Activated naive CD8-positive, alpha-beta T cell (primary cell): ENCODE data around the gene CDC42EP4.

Experiments
- H3K27ac Mint-ChIP-seq: one replicate; pipeline ENCODE4 v1.8.0; 2021; ENCODE audit warnings: mixed read lengths
- H3K27me3 Mint-ChIP-seq: one replicate; pipeline ENCODE4 v1.8.0; 2021; ENCODE audit warnings: mixed read lengths
- H3K36me3 Mint-ChIP-seq: one replicate; pipeline ENCODE4 v1.8.0; 2021; ENCODE audit warnings: mixed read lengths
- H3K4me1 Mint-ChIP-seq: one replicate; pipeline ENCODE4 v1.8.0; 2021; ENCODE audit warnings: low read depth, mixed read lengths
- H3K4me3 Mint-ChIP-seq: one replicate; pipeline ENCODE4 v1.8.0; 2021; ENCODE audit warnings: mild to moderate bottlenecking, mixed read lengths
- H3K9me3 Mint-ChIP-seq: one replicate; pipeline ENCODE4 v1.8.0; 2021; ENCODE audit warnings: low read depth, mixed read lengths

CDC42EP4 gene

DNA sequence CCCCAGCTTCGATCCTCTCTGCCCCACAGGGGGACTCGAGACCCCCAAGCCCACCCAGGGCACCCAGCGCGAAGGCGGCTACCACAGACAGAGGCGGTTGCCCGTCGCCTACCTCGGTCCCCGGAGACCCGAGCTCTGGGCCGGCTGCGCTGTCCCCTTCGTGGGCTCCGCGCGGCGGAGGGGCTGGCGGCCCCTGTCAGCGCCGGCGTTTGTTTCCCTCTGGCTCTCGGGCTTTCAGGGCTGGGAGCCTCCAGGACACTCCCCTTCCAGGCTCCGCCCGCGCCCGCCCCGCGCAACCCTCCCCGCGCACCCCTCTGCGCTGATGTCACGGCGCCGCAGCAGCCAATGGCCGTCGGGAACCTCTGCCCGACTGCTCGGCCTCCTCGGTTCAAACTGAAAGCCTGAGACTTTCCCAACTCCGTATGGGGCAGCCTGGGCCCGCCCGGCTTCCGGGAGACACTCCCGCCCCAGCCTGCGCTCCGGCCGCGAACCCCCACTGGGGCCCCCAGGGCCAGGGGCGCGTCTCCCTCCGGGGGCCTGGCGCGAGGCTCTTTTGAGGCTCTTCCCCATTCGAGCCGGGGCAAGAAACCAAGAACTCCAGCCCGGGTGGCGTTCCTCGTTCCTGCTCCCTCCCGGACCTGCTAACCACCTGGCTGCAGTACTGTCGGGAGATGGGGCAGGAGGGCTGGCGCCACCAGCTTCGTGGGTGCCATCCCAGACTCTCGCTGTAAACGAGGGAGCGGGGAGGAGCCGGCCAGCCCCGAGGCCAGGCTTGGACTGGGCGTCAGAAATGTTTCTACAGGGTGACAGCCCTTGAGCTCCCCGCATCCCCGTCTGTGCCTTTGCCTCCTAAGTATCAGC, at the start of gene CDC42EP4:
CDC42EP4 (minus strand) TSS at position 221 of the 861 bp plus-strand sequence. CDS start 25,501 bp downstream, outside the sequence.
- H3K4me1 Mint-ChIP-seq = peaks cover 13% of the 10 kb centered on the region
- H3K27ac Mint-ChIP-seq = no peak within 1 kb of the TSS
- no peaks in the 10 kb centered on the region for H3K36me3 Mint-ChIP-seq
- no peaks in the 10 kb centered on the region for H3K9me3 Mint-ChIP-seq
- peak within 1 kb of the TSS; percentile 85 for H3K4me3 Mint-ChIP-seq
- no peaks in the 10 kb centered on the region for H3K27me3 Mint-ChIP-seq

DNA sequence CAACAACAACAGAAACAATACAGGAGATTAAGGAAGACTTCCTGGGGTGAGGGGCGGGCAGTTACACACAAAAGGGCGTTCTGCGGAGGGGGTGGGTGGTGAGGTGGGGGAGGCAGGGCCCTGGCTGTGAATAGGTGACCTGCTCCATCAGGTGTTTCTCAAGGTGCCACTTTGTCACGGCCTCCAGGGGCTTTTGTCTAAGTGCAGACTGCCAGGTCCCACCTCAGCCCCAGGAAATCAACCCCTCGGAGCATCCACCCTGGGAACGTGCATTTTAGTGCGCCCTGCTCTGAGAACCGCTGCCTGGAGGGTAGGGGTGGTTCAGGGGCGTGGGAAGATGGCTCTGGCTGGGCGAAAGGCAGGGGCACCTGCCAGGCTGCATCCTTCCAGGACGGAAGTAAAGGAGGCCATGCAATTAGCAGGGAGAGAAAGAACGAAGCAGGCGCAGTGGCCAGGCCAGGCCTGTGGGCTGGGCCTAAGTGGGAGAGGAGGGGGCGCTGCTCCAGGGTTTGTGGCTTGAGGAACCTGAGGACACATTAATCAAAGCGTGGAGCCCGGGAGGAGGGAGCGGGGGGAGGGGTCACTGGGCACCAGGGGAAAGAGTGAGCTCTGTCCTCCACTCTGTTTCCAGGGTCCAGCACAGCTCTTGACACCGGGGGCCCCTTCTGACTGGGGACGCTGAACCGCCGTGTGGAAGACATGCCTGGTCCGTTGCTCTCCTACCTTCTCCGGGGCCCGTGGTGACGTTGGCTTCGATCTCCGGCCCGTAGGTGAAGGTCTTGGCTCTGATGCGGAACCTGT, 49.4 kb upstream of the CDC42EP4 start:
- Mint-ChIP-seq H3K27me3 (no peaks in the 10 kb centered on the region), H3K36me3 (no peaks in the 10 kb centered on the region), H3K9me3 (no peaks in the 10 kb centered on the region), H3K4me1 (no peaks in the 10 kb centered on the region), H3K27ac (no peak overlapping the region), H3K4me3 (no peak overlapping the region)

GRCh38 chr17:73359987-73360410, 48.2 kb upstream of the CDC42EP4 start:
- Mint-ChIP-seq H3K4me1 (no peaks in the 10 kb centered on the region), H3K27ac (no peak overlapping the region), H3K9me3 (no peaks in the 10 kb centered on the region), H3K27me3 (no peaks in the 10 kb centered on the region), H3K36me3 (no peaks in the 10 kb centered on the region), H3K4me3 (no peak overlapping the region)

- H3K36me3 Mint-ChIP-seq = no peaks in the 10 kb centered on the region
- H3K27ac Mint-ChIP-seq = no peak overlapping the region
- H3K4me1 Mint-ChIP-seq = no peaks in the 10 kb centered on the region
- H3K9me3 Mint-ChIP-seq = no peaks in the 10 kb centered on the region
- H3K4me3 Mint-ChIP-seq = no peak overlapping the region
- H3K27me3 Mint-ChIP-seq = no peaks in the 10 kb centered on the region
Observed at GRCh38 chr17:73359352-73359751, 47.6 kb upstream of the CDC42EP4 start.

DNA sequence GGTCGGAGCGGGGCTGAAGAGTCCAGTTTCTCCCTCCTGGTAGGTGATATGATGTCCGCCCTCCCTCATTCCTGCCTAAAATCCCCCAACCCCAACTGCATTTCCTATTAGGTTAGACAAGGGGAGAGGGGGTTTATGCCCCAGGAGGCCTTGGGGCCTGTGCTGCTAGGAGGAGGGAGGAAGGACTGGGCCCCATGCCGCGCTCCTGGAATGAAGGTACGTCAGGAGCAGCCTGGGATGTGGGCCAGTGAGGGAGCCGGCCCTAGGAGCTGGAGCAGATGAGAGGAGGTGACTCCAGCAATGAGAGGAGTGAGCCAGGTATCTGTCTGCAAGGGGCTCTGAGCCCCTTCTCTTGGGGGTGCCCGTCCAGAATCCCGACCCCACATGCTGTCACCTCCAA, 46.9 kb upstream of the CDC42EP4 start:
- H3K27ac Mint-ChIP-seq = no peak overlapping the region
- H3K36me3 Mint-ChIP-seq = no peaks in the 10 kb centered on the region
- H3K4me1 Mint-ChIP-seq = no peaks in the 10 kb centered on the region
- no peaks in the 10 kb centered on the region for H3K27me3 Mint-ChIP-seq
- no peaks in the 10 kb centered on the region for H3K9me3 Mint-ChIP-seq
- no peak overlapping the region for H3K4me3 Mint-ChIP-seq

- Mint-ChIP-seq H3K27ac (no peak overlapping the region), H3K9me3 (no peaks in the 10 kb centered on the region), H3K4me1 (no peaks in the 10 kb centered on the region), H3K4me3 (no peak overlapping the region), H3K36me3 (no peaks in the 10 kb centered on the region), H3K27me3 (no peaks in the 10 kb centered on the region)
Observed at GRCh38 chr17:73357981-73358380, 46.2 kb upstream of the CDC42EP4 start.

GRCh38 chr17:73357318-73357717, 45.5 kb upstream of the CDC42EP4 start:
- H3K27me3 Mint-ChIP-seq = no peaks in the 10 kb centered on the region

DNA sequence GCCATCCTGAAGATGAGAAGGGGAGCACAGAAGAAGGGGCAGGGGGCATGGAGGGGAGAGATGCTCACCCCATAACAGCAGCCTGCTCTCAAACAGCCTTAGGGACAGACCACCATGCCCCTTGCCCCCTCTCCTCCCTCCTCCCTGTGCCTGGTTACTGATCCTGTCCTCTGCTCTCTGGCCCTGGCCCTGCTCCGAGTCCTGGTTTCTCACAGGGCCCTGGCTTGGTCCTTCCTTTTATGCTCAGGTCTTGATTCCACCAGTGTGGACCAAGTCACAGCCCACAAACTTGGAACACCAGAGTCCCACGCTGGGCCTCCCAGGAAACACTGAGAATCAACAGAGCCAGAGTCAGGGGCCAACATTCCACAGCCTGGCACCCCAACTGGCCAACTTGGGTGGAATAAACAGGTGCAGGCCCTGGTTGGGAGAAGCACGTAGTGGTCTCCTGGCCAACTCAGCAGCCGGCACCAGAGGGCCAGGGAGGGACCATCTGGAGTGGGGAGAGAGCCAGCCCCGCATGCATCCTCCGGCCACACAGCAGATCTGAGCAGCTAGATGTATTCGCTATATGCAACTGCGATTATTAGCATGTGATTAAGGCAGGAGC, 44.9 kb upstream of the CDC42EP4 start:
- no peaks in the 10 kb centered on the region for H3K9me3 Mint-ChIP-seq
- no peak overlapping the region for H3K27ac Mint-ChIP-seq
- no peaks in the 10 kb centered on the region for H3K36me3 Mint-ChIP-seq
- H3K4me1 Mint-ChIP-seq = no peaks in the 10 kb centered on the region
- H3K27me3 Mint-ChIP-seq = no peaks in the 10 kb centered on the region
- no peak overlapping the region for H3K4me3 Mint-ChIP-seq

More at GRCh38 chr17:73357318-73357717, 45.5 kb upstream of the CDC42EP4 start:
- Mint-ChIP-seq H3K9me3 (no peaks in the 10 kb centered on the region), H3K4me1 (no peaks in the 10 kb centered on the region), H3K4me3 (no peak overlapping the region), H3K27ac (no peak overlapping the region), H3K36me3 (no peaks in the 10 kb centered on the region)

DNA sequence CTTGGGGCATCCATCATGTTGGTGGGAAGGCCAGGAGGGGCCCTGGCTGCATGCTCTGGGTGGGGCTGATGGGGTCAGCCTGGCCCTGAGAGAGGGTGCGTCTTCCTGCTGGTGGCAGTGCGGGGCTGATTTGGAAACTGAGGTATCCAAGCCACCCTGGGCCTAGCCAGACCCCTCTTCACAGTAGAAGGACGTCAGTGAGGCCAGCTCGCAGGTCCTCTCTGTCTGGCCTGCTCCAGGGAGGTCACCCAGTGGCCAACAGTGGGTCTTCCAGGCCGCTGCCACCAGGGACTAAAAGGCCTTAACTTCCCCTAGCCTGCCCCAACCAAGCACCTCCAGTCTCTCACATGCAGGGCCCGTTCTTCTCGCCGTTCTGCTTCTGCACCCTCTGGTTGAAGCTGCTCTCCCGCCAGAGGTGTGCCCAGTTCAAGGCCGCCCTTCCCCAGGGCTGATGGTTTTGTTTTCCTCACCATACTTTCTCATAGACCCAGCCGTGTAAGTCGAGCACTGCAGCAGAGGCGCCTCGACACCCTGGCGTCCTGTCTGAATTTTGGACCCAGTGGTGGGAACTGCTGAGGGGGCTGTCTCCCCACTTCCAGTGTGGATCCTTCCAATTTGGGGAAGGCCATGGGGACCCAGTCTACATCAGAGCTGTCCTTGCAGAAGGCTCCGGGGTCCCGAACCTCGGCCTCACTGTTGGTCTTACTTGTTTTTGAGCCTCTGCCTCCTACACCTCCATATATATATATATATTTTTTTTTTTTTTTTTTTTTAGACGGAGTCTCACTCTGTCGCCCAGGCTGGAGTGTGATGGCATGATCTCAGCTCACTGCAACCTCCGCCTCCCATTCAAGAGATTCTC, 42.9 kb upstream of the CDC42EP4 start:
- no peaks in the 10 kb centered on the region for H3K4me1 Mint-ChIP-seq
- H3K36me3 Mint-ChIP-seq = no peaks in the 10 kb centered on the region
- no peak overlapping the region for H3K27ac Mint-ChIP-seq
- H3K27me3 Mint-ChIP-seq = no peaks in the 10 kb centered on the region
- H3K9me3 Mint-ChIP-seq = no peaks in the 10 kb centered on the region
- H3K4me3 Mint-ChIP-seq = no peak overlapping the region

GRCh38 chr17:73352261-73352660, 40.5 kb upstream of the CDC42EP4 start:
- Mint-ChIP-seq H3K27ac (no peak overlapping the region), H3K36me3 (no peaks in the 10 kb centered on the region), H3K9me3 (no peaks in the 10 kb centered on the region), H3K4me1 (no peaks in the 10 kb centered on the region), H3K4me3 (no peak overlapping the region), H3K27me3 (no peaks in the 10 kb centered on the region)

DNA sequence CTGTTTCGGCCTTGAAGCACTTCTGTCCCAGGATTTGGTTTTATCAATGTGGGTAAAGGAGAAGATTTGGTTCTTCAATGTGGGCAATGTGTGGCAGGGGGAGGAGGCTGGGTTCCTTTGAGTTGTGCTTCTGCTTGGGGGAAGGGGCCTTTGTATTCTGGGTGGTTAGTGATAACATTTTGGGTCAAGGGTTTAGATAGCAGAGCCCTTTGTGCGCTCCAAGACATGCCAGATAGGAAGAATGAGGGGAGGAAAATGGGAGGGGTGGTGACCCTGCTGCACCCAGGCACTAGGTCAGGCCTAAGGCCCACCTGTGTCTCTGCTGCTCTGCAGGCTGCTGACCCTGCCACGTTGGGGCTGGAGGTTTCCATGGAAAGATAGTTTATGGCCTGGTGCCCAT, 40.0 kb upstream of the CDC42EP4 start:
- Mint-ChIP-seq H3K36me3 (no peaks in the 10 kb centered on the region), H3K27ac (no peak overlapping the region), H3K9me3 (no peaks in the 10 kb centered on the region), H3K4me3 (no peak overlapping the region), H3K27me3 (no peaks in the 10 kb centered on the region), H3K4me1 (no peaks in the 10 kb centered on the region)

DNA sequence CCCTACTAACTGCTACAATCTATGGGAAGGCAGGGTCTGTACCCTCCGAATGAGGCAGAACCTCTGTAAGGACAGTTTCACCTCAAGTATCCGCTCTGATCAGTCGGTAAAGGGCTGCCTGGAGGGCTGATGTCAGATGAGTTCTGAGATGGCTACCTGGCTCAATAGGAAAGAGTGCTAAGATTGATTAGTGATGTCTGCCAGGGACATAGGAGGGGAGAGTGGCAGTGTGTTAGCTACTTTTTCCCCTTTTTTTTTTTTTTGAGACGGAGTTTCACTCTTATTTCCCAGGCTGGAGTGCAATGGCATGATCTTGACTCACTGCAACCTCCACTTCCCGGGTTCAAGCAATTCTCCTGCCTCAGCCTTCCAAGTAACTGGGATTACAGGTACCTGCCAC, 39.1 kb upstream of the CDC42EP4 start:
- H3K4me1 Mint-ChIP-seq = no peaks in the 10 kb centered on the region
- no peaks in the 10 kb centered on the region for H3K27me3 Mint-ChIP-seq
- H3K36me3 Mint-ChIP-seq = no peaks in the 10 kb centered on the region
- no peaks in the 10 kb centered on the region for H3K9me3 Mint-ChIP-seq
- H3K4me3 Mint-ChIP-seq = no peak overlapping the region
- H3K27ac Mint-ChIP-seq = no peak overlapping the region

DNA sequence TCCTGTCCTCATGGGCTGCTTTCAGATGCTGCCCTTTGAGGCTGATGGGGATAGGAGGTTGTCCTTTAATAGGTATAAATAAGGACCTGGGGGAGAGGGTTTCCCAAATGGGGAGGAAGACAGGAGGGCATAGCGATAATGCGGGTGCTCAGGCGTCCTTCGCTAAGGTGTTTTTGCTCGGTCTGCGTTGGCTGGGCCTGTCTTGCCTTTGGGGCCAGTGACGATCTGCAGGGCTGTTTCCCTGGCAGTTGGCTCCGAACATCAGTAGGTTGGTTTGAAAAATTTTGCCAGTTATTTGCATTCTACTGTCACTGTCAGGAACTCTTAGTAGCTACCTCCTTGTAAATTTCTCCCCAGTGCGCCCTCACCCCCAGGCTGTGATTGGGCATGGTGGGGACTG, 37.8 kb upstream of the CDC42EP4 start:
- H3K36me3 Mint-ChIP-seq = no peaks in the 10 kb centered on the region
- H3K9me3 Mint-ChIP-seq = no peaks in the 10 kb centered on the region
- no peaks in the 10 kb centered on the region for H3K4me1 Mint-ChIP-seq
- no peak overlapping the region for H3K4me3 Mint-ChIP-seq
- no peak overlapping the region for H3K27ac Mint-ChIP-seq
- H3K27me3 Mint-ChIP-seq = no peaks in the 10 kb centered on the region

- Mint-ChIP-seq H3K27me3 (no peaks in the 10 kb centered on the region), H3K4me1 (no peaks in the 10 kb centered on the region), H3K27ac (no peak overlapping the region), H3K4me3 (no peak overlapping the region), H3K36me3 (no peaks in the 10 kb centered on the region), H3K9me3 (no peaks in the 10 kb centered on the region)
Observed at GRCh38 chr17:73349138-73349537, 37.3 kb upstream of the CDC42EP4 start.
